Measurements from ENCODE around the gene ARPP21.
"Not testable (repeated sequence)": the region's sequence is repeated elsewhere in the genome, so short reads cannot be mapped to it uniquely, and the experiment has no call there.

The ARPP21 gene

GRCh38 chr3:35601959-35602358, 37.4 kb upstream of the ARPP21 start:
- no peak for DNase-seq (ENCODE audit: low read depth, low spot score)
- H3K4me3 ChIP-seq (ENCODE audit: low read depth, low read length): no peak overlapping the region
- in situ Hi-C loops (cut with HindIII; ENCODE audit: low sequenced_read_pairs): no loop called here
- no peak for TF ChIP-seq CTCF (IDR thresholded peaks at IDR 0.05; ENCODE audit: low read depth, low read length)

DNA sequence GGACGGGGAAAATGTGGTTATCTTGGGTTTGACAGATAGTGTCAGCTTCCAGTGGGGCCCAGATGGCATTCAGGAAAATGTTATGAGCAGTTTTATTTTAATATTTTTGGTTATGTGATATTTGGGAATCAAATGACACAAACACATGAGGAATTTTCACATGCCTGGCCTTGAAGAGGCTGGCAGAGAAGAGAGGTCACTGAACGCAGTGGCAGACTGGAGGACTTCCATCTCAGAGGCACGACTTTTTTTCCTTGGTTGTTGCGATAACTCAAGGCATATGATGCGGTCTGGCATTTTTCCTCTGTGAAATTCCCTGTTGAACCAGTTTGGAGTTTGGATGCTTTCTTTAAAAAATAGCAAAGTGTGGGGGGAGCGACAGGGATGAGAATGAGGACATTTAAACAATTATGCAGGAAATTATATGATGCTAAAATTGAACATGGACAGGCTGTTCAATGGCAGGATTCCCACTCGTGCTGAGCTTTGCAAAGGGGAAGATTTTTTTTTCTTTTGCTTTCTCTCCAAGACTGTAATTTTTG, 36.9 kb upstream of the ARPP21 start:
- in situ Hi-C loops (cut with HindIII; ENCODE audit: low sequenced_read_pairs): no loop called here
- TF ChIP-seq CTCF (IDR thresholded peaks at IDR 0.05; ENCODE audit: low read depth, low read length): no peak
- DNase-seq (ENCODE audit: low read depth, low spot score): no peak
- H3K4me3 ChIP-seq (ENCODE audit: low read depth, low read length): no peak overlapping the region

DNA sequence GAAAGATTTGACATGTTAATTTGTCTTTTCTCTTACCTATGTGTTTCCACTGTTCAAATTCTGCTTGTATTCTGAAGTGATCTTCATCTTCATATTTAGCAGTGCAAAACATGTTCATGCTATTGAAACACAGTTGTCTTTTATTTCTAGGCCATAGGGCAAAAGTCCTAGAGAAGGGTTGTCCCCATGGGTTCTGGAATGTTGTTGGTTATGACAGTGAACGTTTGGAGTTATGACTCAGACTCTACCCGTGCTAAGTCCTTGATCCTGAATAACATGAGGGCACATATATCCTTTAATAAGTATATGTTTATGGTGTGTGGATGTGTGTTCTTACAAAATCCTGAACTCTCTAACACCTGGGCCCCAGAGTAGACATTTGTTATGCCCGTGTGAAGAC, 23.0 kb upstream of the ARPP21 start:
- in situ Hi-C loops (cut with HindIII; ENCODE audit: low sequenced_read_pairs): no loop called here
- DNase-seq (ENCODE audit: low read depth, low spot score): peak; percentile 3
- H3K4me3 ChIP-seq (ENCODE audit: low read depth, low read length): no peak overlapping the region
- TF ChIP-seq CTCF (IDR thresholded peaks at IDR 0.05; ENCODE audit: low read depth, low read length): no peak

GRCh38 chr3:35617370-35617769, 22.0 kb upstream of the ARPP21 start:
- no peak overlapping the region for H3K4me3 ChIP-seq (ENCODE audit: low read depth, low read length)
- TF ChIP-seq CTCF (IDR thresholded peaks at IDR 0.05; ENCODE audit: low read depth, low read length): no peak
- in situ Hi-C loops (cut with HindIII; ENCODE audit: low sequenced_read_pairs): no loop called here
- DNase-seq (ENCODE audit: low read depth, low spot score): no peak

DNA sequence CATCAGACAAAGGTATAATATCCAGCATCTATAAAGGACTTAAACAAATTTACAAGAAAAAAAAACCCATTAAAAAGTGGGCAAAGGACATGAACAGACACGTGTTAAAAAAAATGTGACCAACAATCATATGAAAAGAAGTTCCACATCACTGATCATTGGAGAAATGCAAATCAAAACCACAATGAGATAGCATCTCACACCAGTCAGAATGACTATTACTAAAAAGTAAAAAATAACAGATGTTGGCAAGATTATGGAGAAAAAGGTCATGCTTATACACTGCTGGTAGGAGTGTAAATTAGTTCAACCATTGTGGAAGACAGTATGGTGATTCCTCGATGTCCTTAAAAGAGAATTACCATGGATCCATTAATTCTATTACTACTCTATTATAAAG, 19.1 kb upstream of the ARPP21 start:
- DNase-seq (ENCODE audit: low read depth, low spot score); in situ Hi-C loops (cut with HindIII; ENCODE audit: low sequenced_read_pairs); H3K4me3 ChIP-seq (ENCODE audit: low read depth, low read length): not testable (repeated sequence)

- no peak for DNase-seq (ENCODE audit: low read depth, low spot score)
- no peak overlapping the region for H3K4me3 ChIP-seq (ENCODE audit: low read depth, low read length)
- in situ Hi-C loops (cut with HindIII; ENCODE audit: low sequenced_read_pairs): no loop called here
- no peak for TF ChIP-seq CTCF (IDR thresholded peaks at IDR 0.05; ENCODE audit: low read depth, low read length)
Observed at GRCh38 chr3:35624698-35625097, 14.6 kb upstream of the ARPP21 start.

DNA sequence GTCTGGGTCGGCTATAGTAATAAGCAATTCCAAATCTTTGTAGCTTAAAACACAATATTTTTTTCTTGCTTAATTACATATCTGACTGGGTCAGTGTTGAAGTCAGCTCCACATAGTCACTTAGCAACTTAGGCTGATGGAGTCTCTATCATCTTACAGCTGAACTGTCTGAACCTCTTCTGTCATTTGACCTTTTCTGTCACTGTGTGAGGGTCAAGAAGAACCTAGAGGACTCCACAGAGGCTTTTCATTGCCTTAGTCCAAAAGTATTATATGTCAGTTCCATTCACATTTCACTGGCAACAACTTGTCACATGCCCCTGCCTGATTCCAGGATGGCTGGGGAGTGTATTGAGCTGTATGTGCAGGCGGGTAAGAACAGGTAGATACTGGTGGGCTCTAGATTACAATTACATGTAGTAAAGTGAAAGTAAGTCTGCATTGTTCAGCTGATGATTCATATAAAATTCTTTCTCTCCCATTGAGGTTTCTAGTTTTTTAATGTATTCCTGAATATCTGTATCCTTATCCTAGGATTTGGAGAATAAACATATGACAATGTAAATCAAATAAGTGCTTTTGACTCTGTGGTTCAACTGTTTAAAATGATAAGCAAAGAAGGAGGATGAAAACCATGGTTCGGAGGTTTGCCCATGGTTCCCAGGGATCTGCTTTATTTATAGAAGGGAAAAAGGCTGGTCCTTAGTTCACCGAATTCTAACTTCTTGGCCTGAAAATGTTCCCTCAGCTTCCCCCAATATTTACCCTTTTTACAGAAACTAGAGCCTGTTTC, 5.8 kb upstream of the ARPP21 start:
- in situ Hi-C loops (cut with HindIII; ENCODE audit: low sequenced_read_pairs): no loop called here
- peak; percentile 46 for DNase-seq (ENCODE audit: low read depth, low spot score)
- TF ChIP-seq CTCF (IDR thresholded peaks at IDR 0.05; ENCODE audit: low read depth, low read length): no peak
- H3K4me3 ChIP-seq (ENCODE audit: low read depth, low read length): no peak overlapping the region

Data from astrocyte of the spinal cord (primary cell).